Transverse colon (tissue), 4 donors: ENCODE data around the gene RSRC1. TPM values are rescaled to one million over a fixed set of nuclear protein-coding genes. Genes with fewer than 3 reads are reported as not detected.

Experiments used
- DNase-seq: peaks from one replicate; pipeline ENCODE4 v3.0.0-alpha.2; 2019
- H3K27ac ChIP-seq, 4 donors: fragments of 200-600 bp; sonication (generic); 2 replicates each; pipeline ENCODE4 v1.5.1; 2016 to 2018; ENCODE audit warnings: inconsistent platforms in 4 of 4
- H3K27me3 ChIP-seq: fragments of 200-600 bp; sonication (generic); 2 replicates; pipeline ENCODE4 v1.5.1; 2017; ENCODE audit warnings: inconsistent platforms
- H3K36me3 ChIP-seq, 4 donors: fragments of 200-600 bp; sonication (generic); 2 replicates each; pipeline ENCODE4 v1.5.1; 2017 to 2019; ENCODE audit warnings: inconsistent platforms in 4 of 4
- H3K4me1 ChIP-seq, 4 donors: fragments of 200-600 bp; sonication (generic); 2 replicates each; pipeline ENCODE4 v1.5.1; 2017 to 2020; ENCODE audit warnings: inconsistent platforms in 4 of 4
- H3K4me3 ChIP-seq, 4 donors: fragments of 200-600 bp; sonication (generic); 1 replicate in 1 of 4; 2 replicates in 3 of 4; pipeline versions ENCODE4 v1.5.1 to v1.6.1; 2017 to 2019; ENCODE audit warnings: inconsistent platforms in 4 of 4
- H3K9me3 ChIP-seq, 2 donors: fragments of 200-600 bp; sonication (generic); 2 replicates each; pipeline ENCODE4 v1.5.1; 2017 to 2019; ENCODE audit warnings: inconsistent platforms in 2 of 2
- EP300 ChIP-seq: sonication (generic); formaldehyde crosslinking; IDR thresholded peaks from one replicate; pipeline ENCODE4 v1.6.1; 2017; ENCODE audit warnings: antibody characterized with exemption, low read depth
- POLR2A ChIP-seq: fragments of 450-650 bp; IDR thresholded peaks from one replicate; pipeline ENCODE4 v1.6.1; 2016; ENCODE audit warnings: antibody characterized with exemption, mild to moderate bottlenecking, moderate library complexity
- POLR2AphosphoS5 ChIP-seq, 3 donors: sonication (generic); formaldehyde crosslinking; IDR thresholded peaks; one replicate each; pipeline ENCODE4 v1.6.1; 2016; ENCODE audit warnings: antibody characterized with exemption in 3 of 3
- WGBS, 2 donors: methylation state at CpG; one replicate each; pipeline ENCODE4 v1.1.5; 2018; ENCODE audit warnings: low coverage in 1 of 2; 5-methylcytosine and 5-hydroxymethylcytosine counted together
- in situ Hi-C, 4 donors: fragments of 200-750 bp; cut with MboI; loops; one replicate each; pipeline versions ENCODE4 v1.15.0 to v1.15.1; 2017; ENCODE audit warnings: low sequenced_read_pairs in 3 of 4, low pct_ligation_motif_present in 1 of 4, low pct_unique_long_range_greater_than_20kb in 1 of 4
- intact Hi-C: fragments of 100-400 bp; cut with DNase I; formaldehyde crosslinking; loops from one replicate; pipeline ENCODE4 v1.15.1; 2023; ENCODE audit warnings: low total_unique reads
- total RNA-seq, 4 donors: library from RNA; depleted of rRNA; stranded (reverse); fragments of >200 nt; gene quantifications; one replicate each; pipeline ENCODE4 v1.1.0, GENCODE V29; 2016
- TF ChIP-seq, protein P1 (sequence below), 5 experiments: fragments of 200-600 bp in 3 of 5; fragments of 450-650 bp in 2 of 5; sonication (generic) in 3 of 5; IDR thresholded peaks; 1 replicate in 2 of 5; 2 replicates in 3 of 5; pipeline ENCODE4 v1.5.1; 2016 to 2017; ENCODE audit warnings: antibody characterized with exemption in 5 of 5, inconsistent platforms in 3 of 5, mild to moderate bottlenecking in 2 of 5, moderate library complexity in 1 of 5

The RSRC1 gene
- total RNA-seq, 4 donors from 2014 or later = 5.6 to 65.1 (median 37.1) TPM

DNA sequence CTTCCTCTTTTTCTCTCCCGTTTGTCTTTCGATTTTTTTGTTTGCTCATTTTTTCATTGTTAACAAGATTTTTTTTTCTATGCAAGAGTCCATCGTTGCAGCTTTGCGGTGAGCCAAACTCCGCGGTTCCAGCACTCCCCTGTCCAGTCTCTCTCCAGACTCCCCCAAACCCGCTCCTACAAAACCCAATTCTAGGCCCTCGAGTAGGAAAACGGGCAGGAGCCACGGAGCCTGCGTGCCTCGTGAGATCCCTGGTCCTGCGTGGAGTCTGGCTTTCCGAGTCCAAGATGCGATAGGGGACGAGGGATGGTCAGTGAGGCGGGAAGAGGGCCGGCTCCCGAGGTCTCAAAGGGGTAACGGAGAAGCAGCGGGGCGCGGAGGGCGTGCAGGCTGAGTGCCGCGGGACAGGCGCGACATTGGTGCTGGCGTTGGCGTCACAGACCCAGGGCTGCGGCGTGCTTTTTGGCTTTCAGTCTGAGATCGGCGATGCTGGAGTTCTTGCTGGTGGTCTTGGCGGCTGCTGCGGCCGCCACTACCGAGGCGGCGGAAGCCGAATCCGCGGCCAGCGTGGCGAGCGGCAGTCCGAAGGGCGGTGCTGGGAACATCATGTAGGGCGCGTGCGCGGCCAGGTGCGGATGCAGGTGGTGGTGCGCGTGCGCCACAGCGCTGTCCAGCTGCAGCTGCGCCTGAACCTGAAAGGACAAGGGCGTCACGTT is 12.1 kb upstream of the RSRC1 start:
- peak; percentile 86 for DNase-seq
- in situ Hi-C loops = no loop called here
- TF ChIP-seq POLR2AphosphoS5 (IDR thresholded peaks at IDR 0.05) (no peak), EP300 (no peak), POLR2A (no peak)
- TF ChIP-seq, protein P1, sequence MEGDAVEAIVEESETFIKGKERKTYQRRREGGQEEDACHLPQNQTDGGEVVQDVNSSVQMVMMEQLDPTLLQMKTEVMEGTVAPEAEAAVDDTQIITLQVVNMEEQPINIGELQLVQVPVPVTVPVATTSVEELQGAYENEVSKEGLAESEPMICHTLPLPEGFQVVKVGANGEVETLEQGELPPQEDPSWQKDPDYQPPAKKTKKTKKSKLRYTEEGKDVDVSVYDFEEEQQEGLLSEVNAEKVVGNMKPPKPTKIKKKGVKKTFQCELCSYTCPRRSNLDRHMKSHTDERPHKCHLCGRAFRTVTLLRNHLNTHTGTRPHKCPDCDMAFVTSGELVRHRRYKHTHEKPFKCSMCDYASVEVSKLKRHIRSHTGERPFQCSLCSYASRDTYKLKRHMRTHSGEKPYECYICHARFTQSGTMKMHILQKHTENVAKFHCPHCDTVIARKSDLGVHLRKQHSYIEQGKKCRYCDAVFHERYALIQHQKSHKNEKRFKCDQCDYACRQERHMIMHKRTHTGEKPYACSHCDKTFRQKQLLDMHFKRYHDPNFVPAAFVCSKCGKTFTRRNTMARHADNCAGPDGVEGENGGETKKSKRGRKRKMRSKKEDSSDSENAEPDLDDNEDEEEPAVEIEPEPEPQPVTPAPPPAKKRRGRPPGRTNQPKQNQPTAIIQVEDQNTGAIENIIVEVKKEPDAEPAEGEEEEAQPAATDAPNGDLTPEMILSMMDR (IDR thresholded peaks at IDR 0.05) = no peak
- whole genome bisulfite sequencing, 2 donors = 2 to 8% methylated on average over 6 to 51 of the region's 60 CpGs
- peaks cover 0 to 17% (median 11%) of the 10 kb centered on the region in 4 donors for H3K4me1 ChIP-seq
- H3K27me3 ChIP-seq = peaks cover 100% of the 10 kb centered on the region
- intact Hi-C loops = no loop called here
- H3K9me3 ChIP-seq = no peaks in the 10 kb centered on the region
- peak overlapping the region; percentile 14 to 47 (median 38) for H3K4me3 ChIP-seq
- no peaks in the 10 kb centered on the region for H3K36me3 ChIP-seq
- no peak overlapping the region for H3K27ac ChIP-seq

DNA sequence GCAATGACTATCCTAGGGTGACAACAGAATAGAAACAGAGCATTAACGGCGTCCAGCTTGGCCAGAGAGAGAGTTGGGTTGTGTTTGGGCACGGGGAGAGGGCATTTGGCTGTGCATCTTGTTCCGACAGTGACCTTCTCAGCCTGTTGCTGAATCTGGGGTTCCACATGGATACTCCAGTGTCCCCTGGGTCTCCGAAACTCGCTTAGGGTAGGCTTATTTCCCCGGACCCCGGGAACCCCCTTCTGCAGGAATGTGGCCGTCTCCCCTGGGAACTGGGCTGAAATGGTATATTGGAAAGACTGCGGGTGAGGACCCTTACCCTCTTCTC is 11.6 kb upstream of the RSRC1 start:
- H3K27ac ChIP-seq = no peak overlapping the region
- intact Hi-C loops (no loop called here), in situ Hi-C loops (no loop called here)
- no peaks in the 10 kb centered on the region for H3K36me3 ChIP-seq
- WGBS, 2 donors = 11% methylated on average over 10 of the region's 10 CpGs; no CpG with 5 or more reads in 1 of the 2 donors
- H3K4me3 ChIP-seq = peak overlapping the region in 2 of 4 donors; percentile 47
- TF ChIP-seq EP300 (no peak), POLR2AphosphoS5 (IDR thresholded peaks at IDR 0.05) (no peak), POLR2A (no peak)
- TF ChIP-seq, protein P1 (IDR thresholded peaks at IDR 0.05) = no peak
- H3K4me1 ChIP-seq = peaks cover under 1 to 22% (median 15%) of the 10 kb centered on the region in 4 donors
- peaks cover 100% of the 10 kb centered on the region for H3K27me3 ChIP-seq
- H3K9me3 ChIP-seq = no peaks in the 10 kb centered on the region
- DNase-seq = no peak

DNA sequence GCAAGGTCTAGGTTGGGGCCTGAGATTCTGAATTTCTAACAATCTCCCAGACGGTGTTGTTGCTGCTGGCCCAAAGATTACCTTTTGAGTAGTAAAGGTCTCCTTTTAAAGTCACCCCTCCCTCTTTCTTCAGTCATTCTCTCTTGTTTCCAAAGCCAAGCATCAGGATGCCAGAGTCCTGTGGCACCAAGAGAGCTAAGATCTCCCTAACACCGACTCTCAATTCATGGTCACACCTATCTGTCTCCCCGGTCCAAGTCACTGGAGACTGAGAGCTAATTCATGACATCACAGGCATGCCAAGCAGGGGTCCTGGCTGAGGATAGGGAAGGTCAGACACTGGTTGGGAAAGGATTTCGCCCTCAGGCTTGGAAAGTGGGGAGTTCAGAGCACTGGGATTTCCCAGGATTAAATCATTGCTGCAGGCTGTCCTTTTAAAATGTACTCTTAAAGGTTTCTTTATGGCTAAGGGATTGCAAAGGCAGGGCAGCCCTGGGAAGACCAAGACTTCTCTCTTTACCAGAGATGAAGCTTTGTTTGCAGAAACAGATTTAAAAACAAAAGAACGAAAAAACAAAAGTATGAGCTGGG is 11.0 kb upstream of the RSRC1 start:
- no peaks in the 10 kb centered on the region for H3K9me3 ChIP-seq
- no peak overlapping the region for H3K4me3 ChIP-seq
- no peak for DNase-seq
- H3K4me1 ChIP-seq = peaks cover 3 to 29% (median 22%) of the 10 kb centered on the region in 4 donors
- H3K36me3 ChIP-seq = no peaks in the 10 kb centered on the region
- H3K27me3 ChIP-seq = peaks cover 100% of the 10 kb centered on the region
- intact Hi-C loops (no loop called here), in situ Hi-C loops (no loop called here)
- TF ChIP-seq POLR2AphosphoS5 (IDR thresholded peaks at IDR 0.05) = no peak
- no peak for TF ChIP-seq POLR2A
- no peak for TF ChIP-seq EP300
- TF ChIP-seq, protein P1 (IDR thresholded peaks at IDR 0.05) = no peak
- 7 to 14% methylated on average over 2 to 5 of the region's 5 CpGs for WGBS, 2 donors
- no peak overlapping the region for H3K27ac ChIP-seq

DNA sequence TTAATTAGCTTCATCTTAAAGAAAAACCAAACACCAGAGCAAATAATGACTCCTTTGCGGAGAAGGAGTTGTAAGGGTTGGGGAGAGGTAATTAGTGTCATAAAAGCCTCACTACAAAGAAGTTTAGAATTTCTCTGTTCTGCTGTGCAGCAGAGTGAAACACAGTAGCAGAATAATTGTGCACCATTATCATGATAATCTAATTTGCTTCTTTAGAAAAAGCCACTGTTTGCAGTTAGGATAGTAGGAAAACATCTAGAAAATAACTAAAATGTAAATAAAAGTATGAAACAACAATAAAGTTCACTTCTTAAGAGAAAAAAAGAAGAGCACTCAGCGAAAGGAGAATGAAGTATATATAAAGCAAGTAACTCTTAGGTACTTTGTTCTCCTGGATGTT is 9.2 kb upstream of the RSRC1 start:
- WGBS, 2 donors = 19 to 25% methylated on average over 1 to 2 of the region's 2 CpGs
- Histone ChIP-seq H3K4me3 (no peak overlapping the region), H3K4me1 (peaks cover 8 to 41% (median 34%) of the 10 kb centered on the region in 4 donors), H3K27me3 (peaks cover 100% of the 10 kb centered on the region), H3K27ac (no peak overlapping the region), H3K9me3 (no peaks in the 10 kb centered on the region), H3K36me3 (no peaks in the 10 kb centered on the region)
- DNase-seq = no peak
- intact Hi-C loops (no loop called here), in situ Hi-C loops (no loop called here)
- TF ChIP-seq, protein P1 (IDR thresholded peaks at IDR 0.05) = no peak
- TF ChIP-seq POLR2A = no peak
- TF ChIP-seq POLR2AphosphoS5 (IDR thresholded peaks at IDR 0.05) = no peak
